Measurements from ENCODE around the gene P2RX7. TPM values are rescaled to one million over a fixed set of nuclear protein-coding genes. Genes with fewer than 3 reads are reported as not detected.

Gene P2RX7
- total and polyA plus RNA-seq, 9 of the 15 experiments (the other 6 are each of a cell fraction or from before 2014, with no cell fraction given), result 0.04 to 0.65 (median 0.30) TPM

Small RNA genes within 50 kb of the gene (small RNA-seq; reads per million reads assigned to genes)
- gene AC079602.1 (not detected), gene RF00156 (not detected), gene Z98941.1 (not detected)

Other genes starting within 250 kb of the P2RX7 start
- gene SPPL3, start 228.5 kb upstream of the P2RX7 start, total RNA-seq (2014; rRNA removed), result 2.9 and 4.2 TPM in 2 replicates
- 7.1 and 8.3 TPM in 2 replicates for gene SPPL3, start 228.5 kb upstream of the P2RX7 start, total RNA-seq (2014; rRNA removed; fragmentation: Illumina TruSeq; extraction: Trizol)
- 6.9 and 7.4 TPM in 2 replicates for gene SPPL3, start 228.5 kb upstream of the P2RX7 start, total RNA-seq (2015; rRNA removed; fragmentation: Illumina TruSeq; extraction: Trizol)
- 21.6 and 23.8 TPM in 2 replicates for gene SPPL3, start 228.5 kb upstream of the P2RX7 start, total RNA-seq (2021)
- gene SPPL3, start 228.5 kb upstream of the P2RX7 start, polyA plus RNA-seq (2011; rRNA removed), result 6.4 and 7.4 TPM in 2 replicates
- gene SPPL3, start 228.5 kb upstream of the P2RX7 start, polyA plus RNA-seq (2014; fragmentation: Illumina TruSeq; extraction: Trizol), result 28.6 and 32.1 TPM in 2 replicates
- 1 to 10 TPM; 3.8 to 5.3 TPM for gene SPPL3, start 228.5 kb upstream of the P2RX7 start, polyA plus RNA-seq (2014; fragmentation: Nextera tagmentation; extraction: Ambion mirVana)
- 6.2 and 6.6 TPM in 2 replicates for gene SPPL3, start 228.5 kb upstream of the P2RX7 start, polyA plus RNA-seq (2014; rRNA removed)
- not detected in 2 replicates for gene HNF1A, start 154.3 kb upstream of the P2RX7 start, total RNA-seq (2014; rRNA removed)
- not detected in 2 replicates for gene HNF1A, start 154.3 kb upstream of the P2RX7 start, total RNA-seq (2014; rRNA removed; fragmentation: Illumina TruSeq; extraction: Trizol)
- not detected in 2 replicates for gene HNF1A, start 154.3 kb upstream of the P2RX7 start, total RNA-seq (2015; rRNA removed; fragmentation: Illumina TruSeq; extraction: Trizol)
- gene HNF1A, start 154.3 kb upstream of the P2RX7 start, total RNA-seq (2021), result not detected in 2 replicates
- gene HNF1A, start 154.3 kb upstream of the P2RX7 start, polyA plus RNA-seq (2011; rRNA removed), result not detected in 2 replicates
- gene HNF1A, start 154.3 kb upstream of the P2RX7 start, polyA plus RNA-seq (2014; fragmentation: Illumina TruSeq; extraction: Trizol), result not detected in 2 replicates
- not detected for gene HNF1A, start 154.3 kb upstream of the P2RX7 start, polyA plus RNA-seq (2014; fragmentation: Nextera tagmentation; extraction: Ambion mirVana)
- gene HNF1A, start 154.3 kb upstream of the P2RX7 start, polyA plus RNA-seq (2014; rRNA removed), result not detected in 2 replicates
- gene C12orf43, start 116.4 kb upstream of the P2RX7 start, total RNA-seq (2014; rRNA removed), result 21.6 and 22.3 TPM in 2 replicates
- 10.4 and 11.4 TPM in 2 replicates for gene C12orf43, start 116.4 kb upstream of the P2RX7 start, total RNA-seq (2014; rRNA removed; fragmentation: Illumina TruSeq; extraction: Trizol)
- gene C12orf43, start 116.4 kb upstream of the P2RX7 start, total RNA-seq (2015; rRNA removed; fragmentation: Illumina TruSeq; extraction: Trizol), result 15.7 and 16.8 TPM in 2 replicates
- gene C12orf43, start 116.4 kb upstream of the P2RX7 start, total RNA-seq (2021), result 19.6 and 20.8 TPM in 2 replicates
- gene C12orf43, start 116.4 kb upstream of the P2RX7 start, polyA plus RNA-seq (2011; rRNA removed), result 9.8 and 10.5 TPM in 2 replicates
- gene C12orf43, start 116.4 kb upstream of the P2RX7 start, polyA plus RNA-seq (2014; fragmentation: Illumina TruSeq; extraction: Trizol), result 15.4 and 17.6 TPM in 2 replicates
- gene C12orf43, start 116.4 kb upstream of the P2RX7 start, polyA plus RNA-seq (2014; fragmentation: Nextera tagmentation; extraction: Ambion mirVana), result 1 to 10 TPM; 4.3 to 6.5 TPM
- 22.2 and 25.2 TPM in 2 replicates for gene C12orf43, start 116.4 kb upstream of the P2RX7 start, polyA plus RNA-seq (2014; rRNA removed)
- not detected in 2 replicates for gene OASL, start 93.6 kb upstream of the P2RX7 start, total RNA-seq (2014; rRNA removed)
- gene OASL, start 93.6 kb upstream of the P2RX7 start, total RNA-seq (2014; rRNA removed; fragmentation: Illumina TruSeq; extraction: Trizol), result not detected in 2 replicates
- 0.14 TPM in 1 of 2 replicates, not detected in the other for gene OASL, start 93.6 kb upstream of the P2RX7 start, total RNA-seq (2015; rRNA removed; fragmentation: Illumina TruSeq; extraction: Trizol)
- gene OASL, start 93.6 kb upstream of the P2RX7 start, total RNA-seq (2021), result not detected in 2 replicates
- gene OASL, start 93.6 kb upstream of the P2RX7 start, polyA plus RNA-seq (2011; rRNA removed), result not detected in 2 replicates
- gene OASL, start 93.6 kb upstream of the P2RX7 start, polyA plus RNA-seq (2014; fragmentation: Illumina TruSeq; extraction: Trizol), result not detected in 2 replicates
- not detected for gene OASL, start 93.6 kb upstream of the P2RX7 start, polyA plus RNA-seq (2014; fragmentation: Nextera tagmentation; extraction: Ambion mirVana)
- gene OASL, start 93.6 kb upstream of the P2RX7 start, polyA plus RNA-seq (2014; rRNA removed), result not detected in 2 replicates
- gene P2RX4, start 77.3 kb downstream of the P2RX7 start, total RNA-seq (2014; rRNA removed), result 14.3 and 18.9 TPM in 2 replicates
- 7.8 and 9.6 TPM in 2 replicates for gene P2RX4, start 77.3 kb downstream of the P2RX7 start, total RNA-seq (2014; rRNA removed; fragmentation: Illumina TruSeq; extraction: Trizol)
- gene P2RX4, start 77.3 kb downstream of the P2RX7 start, total RNA-seq (2015; rRNA removed; fragmentation: Illumina TruSeq; extraction: Trizol), result 8.3 and 10.5 TPM in 2 replicates
- 12.8 and 14.2 TPM in 2 replicates for gene P2RX4, start 77.3 kb downstream of the P2RX7 start, total RNA-seq (2021)
- gene P2RX4, start 77.3 kb downstream of the P2RX7 start, polyA plus RNA-seq (2011; rRNA removed), result 15.4 and 20.8 TPM in 2 replicates
- gene P2RX4, start 77.3 kb downstream of the P2RX7 start, polyA plus RNA-seq (2014; fragmentation: Illumina TruSeq; extraction: Trizol), result 11.7 and 13.0 TPM in 2 replicates
- 1 to 10 TPM; 6.6 to 10.0 TPM for gene P2RX4, start 77.3 kb downstream of the P2RX7 start, polyA plus RNA-seq (2014; fragmentation: Nextera tagmentation; extraction: Ambion mirVana)
- gene P2RX4, start 77.3 kb downstream of the P2RX7 start, polyA plus RNA-seq (2014; rRNA removed), result 21.5 and 23.4 TPM in 2 replicates
- gene CAMKK2, start 163.8 kb downstream of the P2RX7 start, total RNA-seq (2014; rRNA removed), result 18.8 and 21.1 TPM in 2 replicates
- gene CAMKK2, start 163.8 kb downstream of the P2RX7 start, total RNA-seq (2014; rRNA removed; fragmentation: Illumina TruSeq; extraction: Trizol), result 12.6 and 12.7 TPM in 2 replicates
- 10.5 and 10.8 TPM in 2 replicates for gene CAMKK2, start 163.8 kb downstream of the P2RX7 start, total RNA-seq (2015; rRNA removed; fragmentation: Illumina TruSeq; extraction: Trizol)
- 30.8 and 32.0 TPM in 2 replicates for gene CAMKK2, start 163.8 kb downstream of the P2RX7 start, total RNA-seq (2021)
- 18.2 and 20.5 TPM in 2 replicates for gene CAMKK2, start 163.8 kb downstream of the P2RX7 start, polyA plus RNA-seq (2011; rRNA removed)
- gene CAMKK2, start 163.8 kb downstream of the P2RX7 start, polyA plus RNA-seq (2014; fragmentation: Illumina TruSeq; extraction: Trizol), result 22.0 and 22.3 TPM in 2 replicates
- 1 to 10 TPM; 4.3 to 5.4 TPM for gene CAMKK2, start 163.8 kb downstream of the P2RX7 start, polyA plus RNA-seq (2014; fragmentation: Nextera tagmentation; extraction: Ambion mirVana)
- gene CAMKK2, start 163.8 kb downstream of the P2RX7 start, polyA plus RNA-seq (2014; rRNA removed), result 20.1 and 21.1 TPM in 2 replicates
- 176 and 194 TPM in 2 replicates for gene ANAPC5, start 219.5 kb downstream of the P2RX7 start, total RNA-seq (2014; rRNA removed)
- gene ANAPC5, start 219.5 kb downstream of the P2RX7 start, total RNA-seq (2014; rRNA removed; fragmentation: Illumina TruSeq; extraction: Trizol), result 269 and 301 TPM in 2 replicates
- gene ANAPC5, start 219.5 kb downstream of the P2RX7 start, total RNA-seq (2015; rRNA removed; fragmentation: Illumina TruSeq; extraction: Trizol), result 190 and 197 TPM in 2 replicates
- 168 and 169 TPM in 2 replicates for gene ANAPC5, start 219.5 kb downstream of the P2RX7 start, total RNA-seq (2021)
- gene ANAPC5, start 219.5 kb downstream of the P2RX7 start, polyA plus RNA-seq (2011; rRNA removed), result 307 and 315 TPM in 2 replicates
- 201 and 250 TPM in 2 replicates for gene ANAPC5, start 219.5 kb downstream of the P2RX7 start, polyA plus RNA-seq (2014; fragmentation: Illumina TruSeq; extraction: Trizol)
- 100 to 1,000 TPM; 136 to 181 TPM for gene ANAPC5, start 219.5 kb downstream of the P2RX7 start, polyA plus RNA-seq (2014; fragmentation: Nextera tagmentation; extraction: Ambion mirVana)
- gene ANAPC5, start 219.5 kb downstream of the P2RX7 start, polyA plus RNA-seq (2014; rRNA removed), result 207 and 213 TPM in 2 replicates